ENCODE results near the gene RNGTT.

GRCh38 chr6:88619951-88620350, 343.5 kb downstream of the RNGTT start:
- TF ChIP-seq CTCF (tag by site-specific recombination; IDR thresholded peaks at IDR 0.05) = no peak
- no peak for TF ChIP-seq ZNF19 (tag by site-specific recombination; IDR thresholded peaks at IDR 0.05; ENCODE audit: low read depth)
- TF ChIP-seq, protein P1, sequence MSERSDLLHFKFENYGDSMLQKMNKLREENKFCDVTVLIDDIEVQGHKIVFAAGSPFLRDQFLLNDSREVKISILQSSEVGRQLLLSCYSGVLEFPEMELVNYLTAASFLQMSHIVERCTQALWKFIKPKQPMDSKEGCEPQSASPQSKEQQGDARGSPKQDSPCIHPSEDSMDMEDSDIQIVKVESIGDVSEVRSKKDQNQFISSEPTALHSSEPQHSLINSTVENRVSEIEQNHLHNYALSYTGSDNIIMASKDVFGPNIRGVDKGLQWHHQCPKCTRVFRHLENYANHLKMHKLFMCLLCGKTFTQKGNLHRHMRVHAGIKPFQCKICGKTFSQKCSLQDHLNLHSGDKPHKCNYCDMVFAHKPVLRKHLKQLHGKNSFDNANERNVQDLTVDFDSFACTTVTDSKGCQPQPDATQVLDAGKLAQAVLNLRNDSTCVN (tag by site-specific recombination; optimal IDR thresholded peaks at IDR 0.05) = no peak
- TF ChIP-seq PATZ1 (tag by site-specific recombination; IDR thresholded peaks at IDR 0.05) = no peak
- TF ChIP-seq ZNF2 (tag by site-specific recombination; IDR thresholded peaks at IDR 0.05) = no peak
- no peak for TF ChIP-seq ZBTB17 (tag by site-specific recombination; IDR thresholded peaks at IDR 0.05)

Data from HEK293 (cell line).